K562 (cell line): ENCODE measurements around the gene MGAT1. TPM values are rescaled to one million over a fixed set of nuclear protein-coding genes. Genes with fewer than 3 reads are reported as not detected.
A peak's percentile ranks its signal among the peaks of the same experiment; 100 is the strongest.

Source experiments
- ARHGAP35 ChIP-seq: fragments of 450-650 bp; IDR thresholded peaks from 2 replicates; pipeline ENCODE4 v1.6.1; 2018; ENCODE audit not compliant: partially characterized antibody
- BHLHE40 ChIP-seq: IDR thresholded peaks from 2 replicates; pipeline ENCODE4 v1.6.1; 2011; ENCODE audit warnings: low read length, improper control_type of control experiment
- DACH1 ChIP-seq: fragments of 450-650 bp; IDR thresholded peaks from 2 replicates; pipeline ENCODE4 v1.6.1; 2018; ENCODE audit not compliant: partially characterized antibody
- KDM2B ChIP-seq: fragments of 250-450 bp; sonication (Bioruptor Pico); IDR thresholded peaks from 2 replicates; pipeline ENCODE4 v1.8.0; 2021; ENCODE audit warnings: mild to moderate bottlenecking, moderate library complexity
- KLF1 ChIP-seq: fragments of 450-650 bp; IDR thresholded peaks from 2 replicates; pipeline ENCODE4 v1.6.1; 2016; ENCODE audit warnings: missing genetic modification characterization, missing compliant biosample characterization
- NR4A1 ChIP-seq, 2 experiments: fragments of 250-450 bp in 1 of 2; fragments of 450-650 bp in 1 of 2; sonication (Bioruptor Pico) in 1 of 2; IDR thresholded peaks; 2 replicates each; pipeline versions ENCODE4 v1.4.0 to v1.6.1; 2016 to 2020; ENCODE audit warnings: mild to moderate bottlenecking in 2 of 2, missing compliant biosample characterization in 1 of 2, missing genetic modification characterization in 1 of 2, moderate library complexity in 1 of 2
- NRF1 ChIP-seq, 2 experiments: fragments of 450-650 bp; IDR thresholded peaks in 1 of 2; conservative IDR thresholded peaks in 1 of 2; 2 replicates each; pipeline ENCODE4 v1.6.1; 2014; ENCODE audit warnings: mild to moderate bottlenecking in 2 of 2
- NUFIP1 ChIP-seq: fragments of 450-650 bp; IDR thresholded peaks from 2 replicates; pipeline ENCODE4 v1.6.1; 2018; ENCODE audit not compliant: partially characterized antibody
- RBM22 ChIP-seq: fragments of 200-400 bp; formaldehyde crosslinking; IDR thresholded peaks from 2 replicates; pipeline ENCODE4 v1.6.1; 2018; ENCODE audit warnings: low read length, low read depth; ENCODE audit not compliant: poor library complexity, severe bottlenecking
- SPI1 ChIP-seq: IDR thresholded peaks from 2 replicates; pipeline ENCODE4 v1.6.1; 2011; ENCODE audit warnings: low read depth, low read length, control low read depth, borderline replicate concordance
- STAG1 ChIP-seq: sonication (generic); formaldehyde crosslinking; IDR thresholded peaks from 2 replicates; pipeline ENCODE4 v1.5.0; 2020; ENCODE audit warnings: missing genetic modification reagents, borderline replicate concordance
- ZBTB40 ChIP-seq, 2 experiments: fragments of 450-650 bp in 1 of 2; sonication (generic) in 1 of 2; formaldehyde crosslinking in 1 of 2; IDR thresholded peaks; 2 replicates each; pipeline versions ENCODE4 v1.7.1 to v1.9.0; 2016 to 2022; ENCODE audit warnings: inconsistent platforms in 1 of 2, mild to moderate bottlenecking in 1 of 2, missing genetic modification reagents in 1 of 2
- ZKSCAN1 ChIP-seq: fragments of 150-350 bp; IDR thresholded peaks from 2 replicates; pipeline ENCODE4 v1.6.1; 2016; ENCODE audit warnings: low read depth, low read length
- ZNF707 ChIP-seq: fragments of 250-450 bp; sonication (Bioruptor Pico); conservative IDR thresholded peaks from 2 replicates; pipeline ENCODE4 v1.8.0; 2022; ENCODE audit warnings: inconsistent platforms, mild to moderate bottlenecking, moderate library complexity
- polyA plus RNA-seq, 8 experiments: library from polyadenylated mRNA; depleted of rRNA in 4 of 8; stranded (reverse) in 5 of 8; unstranded in 3 of 8; fragments of >200 nt; fragmentation: Nextera tagmentation in 2 of 8; fragmentation: Illumina TruSeq in 1 of 8; extraction: Ambion mirVana in 2 of 8; extraction: Trizol in 1 of 8; gene quantifications; 2 replicates each; pipeline versions ENCODE4 v1.2.1 to v1.2.3, GENCODE V29; 2011 to 2014; ENCODE audit warnings: inconsistent platforms in 1 of 8, missing spikeins in 1 of 8
- total RNA-seq, 7 experiments: library from RNA; depleted of rRNA in 6 of 7; stranded (reverse); fragments of >200 nt in 6 of 7; fragmentation: Illumina TruSeq in 2 of 7; extraction: Trizol in 2 of 7; gene quantifications; 2 replicates each; pipeline versions ENCODE4 v1.2.1 to v1.2.3, GENCODE V29; 2011 to 2021; ENCODE audit warnings: low replicate concordance in 1 of 7
- TF ChIP-seq, protein P1 (sequence below): fragments of 200-800 bp; sonication (Bioruptor generic); IDR thresholded peaks from 2 replicates; pipeline ENCODE4 v1.6.1; 2017; ENCODE audit warnings: missing genetic modification characterization, missing compliant biosample characterization

Gene MGAT1
- total and polyA plus RNA-seq, 9 of the 15 experiments (the other 6 are each of a cell fraction or from before 2014, with no cell fraction given): 3.9 to 82.7 (median 44.5) TPM

- TF ChIP-seq, protein P1, sequence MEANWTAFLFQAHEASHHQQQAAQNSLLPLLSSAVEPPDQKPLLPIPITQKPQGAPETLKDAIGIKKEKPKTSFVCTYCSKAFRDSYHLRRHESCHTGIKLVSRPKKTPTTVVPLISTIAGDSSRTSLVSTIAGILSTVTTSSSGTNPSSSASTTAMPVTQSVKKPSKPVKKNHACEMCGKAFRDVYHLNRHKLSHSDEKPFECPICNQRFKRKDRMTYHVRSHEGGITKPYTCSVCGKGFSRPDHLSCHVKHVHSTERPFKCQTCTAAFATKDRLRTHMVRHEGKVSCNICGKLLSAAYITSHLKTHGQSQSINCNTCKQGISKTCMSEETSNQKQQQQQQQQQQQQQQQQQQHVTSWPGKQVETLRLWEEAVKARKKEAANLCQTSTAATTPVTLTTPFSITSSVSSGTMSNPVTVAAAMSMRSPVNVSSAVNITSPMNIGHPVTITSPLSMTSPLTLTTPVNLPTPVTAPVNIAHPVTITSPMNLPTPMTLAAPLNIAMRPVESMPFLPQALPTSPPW (CRISPR knock-in tag): peak; percentile 55
- TF ChIP-seq DACH1 (no peak), NRF1 (conservative IDR thresholded peaks at IDR 0.05 in 1 of 2, IDR thresholded peaks at IDR 0.05 in 1 of 2) (no peak), ARHGAP35 (no peak), BHLHE40 (no peak), ZKSCAN1 (no peak), KDM2B (no peak), NUFIP1 (no peak), STAG1 (CRISPR knock-in tag) (no peak), KLF1 (tag) (no peak), RBM22 (no peak), ZNF707 (CRISPR knock-in tag) (no peak), ZBTB40 (IDR thresholded peaks at IDR 0.05) (no peak), ZBTB40 (CRISPR knock-in tag; IDR thresholded peaks at IDR 0.05) (no peak), NR4A1 (CRISPR knock-in tag; IDR thresholded peaks at IDR 0.05) (no peak), NR4A1 (tag; IDR thresholded peaks at IDR 0.05) (no peak), SPI1 (peak; percentile 64; the same call in 1 of the 2 replicates)
Measured at GRCh38 chr5:180816608-180817534, 14.3 kb upstream of the MGAT1 start (continued).
